HUES64 (cell line): ENCODE measurements around the gene CSTA.

ENCODE experiments used
- H3K27ac ChIP-seq: 2 replicates; pipeline ENCODE4 v1.7.0; 2013; ENCODE audit warnings: low read depth, low read length, inconsistent platforms
- H3K27me3 ChIP-seq: 2 replicates; pipeline ENCODE4 v1.6.1; 2013; ENCODE audit warnings: mild to moderate bottlenecking, low read length; ENCODE audit not compliant: insufficient read depth
- H3K36me3 ChIP-seq: 2 replicates; pipeline ENCODE4 v1.6.1; 2013; ENCODE audit warnings: mild to moderate bottlenecking, low read length; ENCODE audit not compliant: insufficient read depth
- H3K4me1 ChIP-seq: 2 replicates; pipeline ENCODE4 v1.6.1; 2013; ENCODE audit warnings: mild to moderate bottlenecking, low read length, moderate library complexity; ENCODE audit not compliant: insufficient read depth
- H3K4me3 ChIP-seq: 2 replicates; pipeline ENCODE4 v1.5.1; 2013; ENCODE audit warnings: mild to moderate bottlenecking, low read length, moderate library complexity
- H3K9ac ChIP-seq: 2 replicates; pipeline ENCODE4 v1.6.1; 2013; ENCODE audit warnings: mild to moderate bottlenecking, low read depth, low read length
- H3K9me3 ChIP-seq: 2 replicates; pipeline ENCODE4 v1.6.1; 2013; ENCODE audit warnings: low read depth, low read length; ENCODE audit not compliant: insufficient read depth
- WGBS: fragments of 150-250, 120-280 bp; methylation state at CpG from one replicate; pipeline ENCODE4 v1.1.7; 2013; ENCODE audit warnings: missing lambda C conversion rate; 5-methylcytosine and 5-hydroxymethylcytosine counted together

CSTA gene

DNA sequence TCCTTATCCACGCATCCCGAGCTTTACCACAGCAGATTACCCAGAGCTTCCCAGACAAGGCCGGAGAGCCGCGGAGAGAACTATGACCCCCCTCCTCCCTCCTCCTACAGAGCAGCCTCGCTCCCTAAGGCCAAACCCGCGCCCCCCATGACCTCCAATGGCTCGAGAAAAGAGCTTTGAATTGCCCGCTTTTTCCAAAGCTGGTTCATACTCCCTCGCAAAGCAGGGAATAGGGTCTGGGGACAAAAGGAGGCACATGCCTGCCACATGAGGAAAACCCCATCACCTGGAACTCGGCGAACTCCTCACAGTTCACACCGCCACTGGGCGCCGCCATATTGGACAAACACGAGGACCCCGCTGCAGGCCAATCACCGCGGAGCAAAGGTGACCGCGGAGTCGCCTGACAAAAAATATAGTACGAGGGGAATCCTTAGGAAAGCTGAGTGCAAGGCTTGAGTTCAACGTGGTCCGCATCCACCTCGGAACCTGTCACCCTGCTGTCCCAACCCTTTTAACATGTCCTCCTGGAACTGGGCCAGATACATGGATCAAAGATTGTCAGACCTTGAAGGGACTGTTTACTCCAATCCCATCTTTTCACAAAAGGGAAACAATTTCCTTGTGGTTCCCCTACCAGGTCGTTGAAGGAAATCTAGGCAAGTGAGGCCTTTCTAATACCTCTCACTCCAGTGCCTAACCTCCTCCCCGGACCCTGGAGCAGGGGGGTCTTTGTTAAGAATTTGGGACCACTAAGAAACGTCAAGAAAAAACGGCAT is 58.0 kb downstream of the CSTA start, which contains the start of gene MIX23:
Gene MIX23, minus strand, starts transcription at position 344 of the 779 bp plus-strand sequence. Its CDS starts 7 bp downstream, at position 337.
- Histone ChIP-seq H3K4me3 (peak within 1 kb of the TSS; percentile 72), H3K27ac (peak within 1 kb of the TSS; percentile 83), H3K9me3 (no peaks in the 10 kb centered on the region), H3K27me3 (no peaks in the 10 kb centered on the region), H3K9ac (peak within 1 kb of the TSS; percentile 90), H3K4me1 (peaks cover 15% of the 10 kb centered on the region), H3K36me3 (peaks cover 47% of the 10 kb centered on the region)
- 2% methylated on average over 31 of the region's 31 CpGs for WGBS

DNA sequence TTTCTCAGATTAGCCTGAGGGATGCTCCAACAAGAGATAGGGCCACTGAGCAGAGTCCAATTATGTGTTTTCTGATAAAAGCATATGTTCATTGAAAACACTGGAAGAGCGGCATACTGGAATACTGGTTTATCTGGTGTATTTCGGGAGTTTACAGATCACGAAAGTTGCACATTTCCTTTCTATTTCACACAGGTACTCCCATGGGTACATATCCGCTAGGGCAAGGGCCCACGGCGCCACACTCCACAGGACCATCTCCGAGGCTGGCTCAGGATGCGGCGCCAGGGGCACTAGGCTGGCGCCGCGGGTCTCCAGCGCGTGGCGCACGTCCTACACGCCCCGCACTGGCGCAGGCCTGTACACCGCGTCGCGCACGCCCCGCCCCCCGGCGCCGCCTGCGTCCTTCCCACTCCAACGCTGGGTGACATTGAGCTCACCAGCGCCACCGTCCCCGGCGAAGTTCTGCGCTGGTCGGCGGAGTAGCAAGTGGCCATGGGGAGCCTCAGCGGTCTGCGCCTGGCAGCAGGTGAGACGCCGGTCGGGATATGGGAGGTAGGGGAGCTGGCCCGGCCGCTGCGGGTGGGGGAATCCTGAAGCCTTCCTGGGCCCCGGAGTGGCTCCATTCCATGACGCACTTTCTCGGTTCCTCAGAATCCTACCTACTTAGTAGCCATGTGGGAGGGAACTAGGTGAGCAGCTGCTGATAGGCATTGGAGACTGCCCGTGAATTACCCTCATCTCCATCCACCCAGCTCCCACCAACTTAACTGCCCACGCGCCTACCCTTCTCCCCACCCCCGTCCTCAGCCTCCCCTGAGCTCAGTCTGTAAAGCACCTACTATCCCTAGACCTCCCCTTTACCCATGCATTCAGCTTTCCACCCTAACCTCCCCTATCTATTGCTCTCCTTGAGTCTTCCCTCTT is 59.0 kb downstream of the CSTA start, which contains the start of gene FAM162A:
Gene FAM162A, plus strand, starts transcription at position 412 of the 927 bp plus-strand sequence. Its CDS starts 84 bp downstream, at position 496.
- 3% methylated on average over 49 of the region's 52 CpGs for WGBS
- Histone ChIP-seq H3K4me1 (peaks cover 15% of the 10 kb centered on the region), H3K27ac (peak within 1 kb of the TSS; percentile 83), H3K36me3 (peaks cover 39% of the 10 kb centered on the region), H3K27me3 (no peaks in the 10 kb centered on the region), H3K9me3 (no peaks in the 10 kb centered on the region), H3K4me3 (peak within 1 kb of the TSS; percentile 72), H3K9ac (peak within 1 kb of the TSS; percentile 90)

DNA sequence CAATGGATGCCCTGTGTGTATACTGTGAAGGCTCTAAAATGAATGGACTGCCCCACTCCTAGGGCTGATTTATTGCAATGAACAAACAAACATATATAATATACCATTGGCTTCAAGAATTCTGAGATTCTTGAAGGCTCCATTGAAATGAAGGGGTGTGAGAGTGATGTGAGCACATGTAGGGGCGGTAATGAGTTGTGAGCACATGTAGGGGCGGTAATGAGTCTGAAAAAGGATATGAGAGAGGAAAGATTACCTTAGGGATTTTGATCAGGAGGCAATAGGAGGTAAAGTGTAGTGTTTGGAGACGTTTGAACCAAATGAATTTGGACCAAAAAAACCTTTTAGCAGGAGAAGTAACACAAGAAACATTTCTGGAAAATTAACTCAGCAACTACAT is 62.7 kb downstream of the CSTA start:
- 86% methylated on average over 3 of the region's 3 CpGs for WGBS

DNA sequence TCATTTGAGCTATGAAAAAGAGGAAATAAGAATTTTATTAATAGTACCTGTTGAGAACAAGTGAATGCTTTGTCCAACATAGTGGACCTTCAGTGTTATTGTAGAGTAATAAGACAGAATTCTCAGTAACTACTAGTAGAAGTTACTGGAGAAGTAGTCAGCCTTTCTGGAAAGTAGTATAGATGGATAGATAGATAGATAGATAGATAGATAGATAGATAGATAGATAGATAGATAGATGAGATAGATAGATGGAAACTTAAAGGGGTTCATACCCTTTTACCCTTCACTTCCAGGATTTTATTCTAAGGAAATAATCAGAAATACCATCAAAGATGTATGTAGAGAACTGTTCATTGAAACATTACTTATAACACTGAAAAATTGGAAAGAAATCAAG is 64.1 kb downstream of the CSTA start:
- H3K36me3 ChIP-seq, result peaks cover 30% of the 10 kb centered on the region

More for the DNA sequence above, 62.7 kb downstream of the CSTA start:
- H3K4me3 ChIP-seq, result no peak overlapping the region
- H3K27me3 ChIP-seq, result no peaks in the 10 kb centered on the region
- H3K9ac ChIP-seq, result no peak overlapping the region
- no peak overlapping the region for H3K27ac ChIP-seq
- no peaks in the 10 kb centered on the region for H3K9me3 ChIP-seq
- peaks cover 21% of the 10 kb centered on the region; the same call in 1 of the 2 replicates for H3K36me3 ChIP-seq
- peaks cover 12% of the 10 kb centered on the region for H3K4me1 ChIP-seq

DNA sequence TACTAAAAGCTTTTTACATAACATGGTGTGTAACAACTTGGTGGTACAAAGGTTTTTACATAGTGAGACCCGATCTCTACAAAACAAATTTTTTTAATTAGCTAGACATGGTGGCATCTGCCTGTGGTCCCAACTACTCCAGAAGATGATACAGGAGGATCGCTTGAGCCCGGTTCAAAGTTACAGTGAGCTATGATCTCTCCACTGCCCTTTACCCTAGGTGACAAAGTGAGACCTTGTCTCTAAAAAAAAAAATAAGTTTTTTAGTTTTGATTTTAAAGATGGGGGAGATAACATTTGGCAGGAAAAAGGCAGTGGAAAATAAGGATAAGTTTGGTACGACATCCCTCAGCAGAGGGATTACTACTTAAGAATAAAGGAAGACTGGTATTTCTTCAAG is 64.8 kb downstream of the CSTA start:
- H3K9me3 ChIP-seq, result no peaks in the 10 kb centered on the region
- H3K4me3 ChIP-seq, result no peak overlapping the region
- peaks cover 34% of the 10 kb centered on the region for H3K36me3 ChIP-seq
- peaks cover 5% of the 10 kb centered on the region; the same call in 1 of the 2 replicates for H3K4me1 ChIP-seq
- WGBS, result 98% methylated on average over 4 of the region's 4 CpGs
- no peak overlapping the region for H3K27ac ChIP-seq
- no peak overlapping the region for H3K9ac ChIP-seq
- no peaks in the 10 kb centered on the region for H3K27me3 ChIP-seq

More for the DNA sequence above, 64.1 kb downstream of the CSTA start:
- H3K9ac ChIP-seq, result no peak overlapping the region
- H3K27me3 ChIP-seq, result no peaks in the 10 kb centered on the region
- H3K4me1 ChIP-seq, result peaks cover 5% of the 10 kb centered on the region; the same call in 1 of the 2 replicates
- no peak overlapping the region for H3K4me3 ChIP-seq
- no peak overlapping the region for H3K27ac ChIP-seq
- H3K9me3 ChIP-seq, result no peaks in the 10 kb centered on the region

DNA sequence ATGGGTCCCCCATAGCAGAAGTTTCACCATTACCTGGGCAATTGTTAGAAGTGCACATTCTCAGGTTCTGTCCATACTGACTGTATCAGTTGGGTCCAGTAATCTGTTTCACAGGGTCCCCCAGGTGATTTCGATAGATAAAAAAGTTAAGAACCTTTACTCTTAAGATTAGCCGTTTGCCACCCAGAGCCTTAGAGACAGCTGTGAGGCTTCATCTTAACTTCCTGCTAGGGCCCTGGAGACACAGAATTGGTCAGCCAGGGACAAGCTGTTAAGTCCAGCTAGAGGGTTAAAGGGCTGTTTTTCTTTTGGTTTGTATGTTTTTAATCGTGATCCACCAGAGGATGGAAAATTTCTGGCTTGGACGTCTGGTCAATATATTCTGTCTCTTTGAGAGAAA is 65.6 kb downstream of the CSTA start:
- 92% methylated on average over 4 of the region's 4 CpGs for WGBS
- Histone ChIP-seq H3K36me3 (peaks cover 30% of the 10 kb centered on the region), H3K9me3 (no peaks in the 10 kb centered on the region), H3K4me3 (no peak overlapping the region), H3K27ac (no peak overlapping the region), H3K27me3 (no peaks in the 10 kb centered on the region), H3K9ac (no peak overlapping the region), H3K4me1 (peaks cover 2% of the 10 kb centered on the region; the same call in 1 of the 2 replicates)
